ENCODE data around the gene ASIC1. TPM values are rescaled to one million over a fixed set of nuclear protein-coding genes. Genes with fewer than 3 reads are reported as not detected.

The ASIC1 gene
- total and polyA plus RNA-seq, 2 of the 13 experiments (the other 11 are each of a cell fraction or from before 2014, with no cell fraction given): 0.44 to 1.5 TPM

DNA sequence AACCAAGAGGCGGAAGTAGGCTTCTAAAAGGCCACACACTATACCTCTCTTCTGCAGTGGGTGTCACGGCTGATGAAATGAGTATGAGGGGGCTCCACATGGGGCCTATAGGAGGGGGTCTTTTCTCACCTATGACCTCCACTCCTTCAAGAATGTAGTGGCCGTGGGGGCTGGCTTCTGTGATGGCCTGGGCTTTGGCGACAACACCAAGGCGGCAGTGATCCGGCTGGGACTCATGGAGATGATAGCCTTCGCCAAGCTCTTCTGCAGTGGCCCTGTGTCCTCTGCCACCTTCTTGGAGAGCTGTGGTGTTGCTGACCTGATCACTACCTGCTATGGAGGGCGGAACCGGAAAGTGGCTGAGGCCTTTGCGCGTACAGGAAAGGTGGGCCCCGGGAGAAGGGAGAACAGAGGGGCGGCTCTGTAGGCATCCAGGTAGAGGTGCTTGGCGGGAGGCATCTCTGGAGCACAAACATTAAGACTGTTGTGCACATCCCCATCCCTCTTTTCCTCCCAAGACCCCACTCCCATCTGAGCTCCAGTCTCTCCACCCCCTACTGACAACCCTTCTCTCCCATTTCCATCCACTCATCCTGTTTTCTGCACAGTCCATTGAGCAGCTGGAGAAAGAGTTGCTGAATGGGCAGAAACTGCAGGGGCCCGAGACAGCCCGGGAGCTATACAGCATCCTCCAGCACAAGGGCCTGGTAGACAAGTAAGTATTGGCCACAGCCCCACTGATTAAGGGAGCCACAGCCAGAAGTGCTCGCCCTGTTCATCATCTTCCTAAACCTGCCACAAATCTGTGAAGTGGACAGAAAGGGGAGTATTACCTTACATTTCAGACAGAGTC is 50.2 kb downstream of the ASIC1 start:
- Histone ChIP-seq H3K4me1 (ENCODE audit: insufficient read depth, low read length) (peaks cover 80% of the 10 kb centered on the region), H3K4me3 (replicated peaks in 1 of 3; ENCODE audit: insufficient read depth in 1 of 3, low read depth in 2 of 3, low read length in 3 of 3) (no peak overlapping the region), H4K20me1 (ENCODE audit: insufficient read depth, low read length) (no peaks in the 10 kb centered on the region), H3K79me2 (ENCODE audit: insufficient read depth, low read length) (peaks cover 4% of the 10 kb centered on the region), H3K27me3 (ENCODE audit: control insufficient read depth in 1 of 2, insufficient read depth in 2 of 2, low read length in 2 of 2) (no peaks in the 10 kb centered on the region; a peak in 1 of 5 replicates), H3K9ac (ENCODE audit: insufficient read depth, low read depth, low read length) (no peak overlapping the region), H2AFZ (ENCODE audit: low read length) (no peak overlapping the region), H3K36me3 (replicated peaks in 1 of 2; ENCODE audit: control insufficient read depth in 1 of 2, insufficient read depth in 2 of 2, low read length in 2 of 2) (no peaks in the 10 kb centered on the region), H3K9me3 (ENCODE audit: low read length) (no peaks in the 10 kb centered on the region), H3K4me2 (ENCODE audit: low read depth, low read length) (no peak overlapping the region), H3K27ac (ENCODE audit: extremely low read length, insufficient read depth, low read length) (no peak overlapping the region)
- TF ChIP-seq ZNF256 (CRISPR knock-in tag; conservative IDR thresholded peaks at IDR 0.05) (no peak), KAT8 (CRISPR knock-in tag; IDR thresholded peaks at IDR 0.05) (no peak), ZNF337 (CRISPR knock-in tag; IDR thresholded peaks at IDR 0.05; ENCODE audit: borderline replicate concordance, low read depth) (no peak), IRX3 (CRISPR knock-in tag; IDR thresholded peaks at IDR 0.05; ENCODE audit: borderline replicate concordance, low read depth) (0 out of 2 replicates have a peak, but pooled peaks have one; percentile 26), MAFF (IDR thresholded peaks at IDR 0.05; ENCODE audit: low read depth, low read length) (0 out of 2 replicates have a peak, but pooled peaks have one; percentile 27), MYC (CRISPR knock-in tag; IDR thresholded peaks at IDR 0.05; ENCODE audit: borderline replicate concordance) (no peak), MAFK (conservative IDR thresholded peaks at IDR 0.05 in 1 of 2, IDR thresholded peaks at IDR 0.05 in 1 of 2; ENCODE audit: low read length in 2 of 2) (peak; percentile 36; a peak in 1 of 4 replicates), HES4 (CRISPR knock-in tag; IDR thresholded peaks at IDR 0.05; ENCODE audit: borderline replicate concordance) (no peak), ZNF160 (CRISPR knock-in tag; IDR thresholded peaks at IDR 0.05) (no peak)
- TF ChIP-seq, protein P1, sequence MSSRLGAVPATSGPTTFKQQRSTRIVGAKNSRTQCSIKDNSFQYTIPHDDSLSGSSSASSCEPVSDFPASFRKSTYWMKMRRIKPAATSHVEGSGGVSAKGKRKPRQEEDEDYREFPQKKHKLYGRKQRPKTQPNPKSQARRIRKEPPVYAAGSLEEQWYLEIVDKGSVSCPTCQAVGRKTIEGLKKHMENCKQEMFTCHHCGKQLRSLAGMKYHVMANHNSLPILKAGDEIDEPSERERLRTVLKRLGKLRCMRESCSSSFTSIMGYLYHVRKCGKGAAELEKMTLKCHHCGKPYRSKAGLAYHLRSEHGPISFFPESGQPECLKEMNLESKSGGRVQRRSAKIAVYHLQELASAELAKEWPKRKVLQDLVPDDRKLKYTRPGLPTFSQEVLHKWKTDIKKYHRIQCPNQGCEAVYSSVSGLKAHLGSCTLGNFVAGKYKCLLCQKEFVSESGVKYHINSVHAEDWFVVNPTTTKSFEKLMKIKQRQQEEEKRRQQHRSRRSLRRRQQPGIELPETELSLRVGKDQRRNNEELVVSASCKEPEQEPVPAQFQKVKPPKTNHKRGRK (CRISPR knock-in tag; IDR thresholded peaks at IDR 0.05): no peak
- ChIA-PET POLR2A (interaction anchor here (1.2 to 7.6 kb wide), 3 partner anchors 9 to 59 kb away, joined by 3 to 265 read pairs (median 60); partner anchors contain the start of genes CERS5 and SMARCD1), CTCF (ENCODE audit: low intra/inter-chr PET ratio, low total read pairs) (no interaction called here)
- ATAC-seq (no peak), DNase-seq (ENCODE audit: low spot score) (no peak), FAIRE-seq (no peak)
- BruUV-seq (replicated peaks): no TSS peak
- intact Hi-C loops (cut with micrococcal nuclease; ENCODE audit: unreplicated experiment): no loop called here
- in situ Hi-C loops (cut with HindIII; ENCODE audit: extremely low pct_ligation_motif_present, low pct_unique_long_range_greater_than_20kb): no loop called here
- over 99% methylated on average over 17 of the region's 17 CpGs for WGBS (ENCODE audit: low lambda C conversion rate)

Data from HepG2 (cell line).